ENCODE data around the gene TBCEL.

The TBCEL gene

DNA sequence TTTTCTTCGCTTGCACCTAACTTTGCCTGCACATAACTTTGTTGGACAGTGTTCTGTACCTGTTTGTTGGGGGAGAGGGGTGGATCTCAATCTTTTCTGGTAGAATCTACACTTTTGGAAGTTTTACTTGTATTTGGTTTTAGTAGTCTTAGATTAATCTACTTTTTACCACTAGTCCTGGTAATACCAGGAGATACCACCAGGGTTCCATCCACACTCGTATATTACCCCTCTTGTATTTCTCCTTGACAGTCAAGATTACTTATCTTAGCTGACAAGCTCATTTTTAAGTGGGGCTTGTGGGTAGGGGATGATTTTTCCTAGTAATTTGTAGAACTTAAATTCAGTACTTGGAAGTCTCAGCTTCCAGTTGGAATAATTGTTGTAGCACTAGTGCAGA, 39.8 kb downstream of the TBCEL start:
- DNase-seq (ENCODE audit: low read depth) = no peak

- no peak for DNase-seq (ENCODE audit: low read depth)
Observed at GRCh38 chr11:121066623-121067022, 42.7 kb downstream of the TBCEL start.

- no peak for DNase-seq (ENCODE audit: low read depth)
Observed at GRCh38 chr11:121067026-121067425, 43.1 kb downstream of the TBCEL start.

DNA sequence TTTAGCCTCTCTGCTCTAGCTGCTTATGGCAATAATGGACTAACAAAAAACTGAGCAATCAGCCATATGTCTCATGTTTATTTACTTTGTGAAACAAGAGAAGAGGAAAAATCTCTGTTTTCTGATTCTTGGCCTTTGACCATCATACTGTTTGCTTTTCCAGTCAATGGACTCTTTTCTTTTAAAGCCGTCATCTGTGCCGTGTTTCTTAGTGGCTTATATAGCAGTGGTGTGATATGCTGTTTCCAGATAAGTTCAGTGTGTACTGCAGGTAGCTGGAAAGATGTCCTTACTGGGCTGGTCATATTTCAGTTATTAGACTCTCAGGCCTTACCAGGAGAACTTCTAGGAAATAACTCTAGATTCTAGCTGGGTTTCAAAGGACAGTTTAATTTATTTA, 43.6 kb downstream of the TBCEL start:
- DNase-seq (ENCODE audit: low read depth) = no peak

- DNase-seq (ENCODE audit: low read depth) = no peak
Observed at GRCh38 chr11:121067962-121068647, 44.2 kb downstream of the TBCEL start.

- DNase-seq (ENCODE audit: low read depth) = no peak
Observed at GRCh38 chr11:121068787-121069186, 44.9 kb downstream of the TBCEL start.

GRCh38 chr11:121070951-121071845, 47.3 kb downstream of the TBCEL start:
- no peak for DNase-seq (ENCODE audit: low read depth)

GRCh38 chr11:121071846-121072450, 48.0 kb downstream of the TBCEL start:
- no peak for DNase-seq (ENCODE audit: low read depth)

- DNase-seq (ENCODE audit: low read depth) = no peak
Observed at GRCh38 chr11:121081321-121081720, 57.4 kb downstream of the TBCEL start.

- no peak for DNase-seq (ENCODE audit: low read depth)
Observed at GRCh38 chr11:121082219-121082618, 58.3 kb downstream of the TBCEL start.

DNA sequence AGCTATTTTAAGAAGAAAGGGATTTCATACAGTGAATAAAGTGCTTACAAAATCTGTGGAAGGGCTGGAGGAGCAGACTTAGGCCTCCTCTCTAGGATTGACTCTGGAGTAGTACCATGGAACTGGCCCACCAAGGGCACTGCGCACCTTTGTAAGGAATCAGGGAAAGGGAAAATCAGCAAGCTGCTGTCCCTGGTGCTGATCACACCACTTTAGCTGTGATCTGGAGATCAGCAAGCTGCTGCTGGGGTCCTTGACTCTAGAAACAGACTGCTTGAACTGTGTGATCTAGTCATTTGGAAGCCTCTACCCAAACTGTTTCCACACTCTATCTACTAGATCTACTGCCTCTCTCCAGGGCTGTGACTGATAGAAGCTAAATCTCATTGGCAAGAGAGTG, 58.8 kb downstream of the TBCEL start:
- DNase-seq (ENCODE audit: low read depth) = no peak

DNA sequence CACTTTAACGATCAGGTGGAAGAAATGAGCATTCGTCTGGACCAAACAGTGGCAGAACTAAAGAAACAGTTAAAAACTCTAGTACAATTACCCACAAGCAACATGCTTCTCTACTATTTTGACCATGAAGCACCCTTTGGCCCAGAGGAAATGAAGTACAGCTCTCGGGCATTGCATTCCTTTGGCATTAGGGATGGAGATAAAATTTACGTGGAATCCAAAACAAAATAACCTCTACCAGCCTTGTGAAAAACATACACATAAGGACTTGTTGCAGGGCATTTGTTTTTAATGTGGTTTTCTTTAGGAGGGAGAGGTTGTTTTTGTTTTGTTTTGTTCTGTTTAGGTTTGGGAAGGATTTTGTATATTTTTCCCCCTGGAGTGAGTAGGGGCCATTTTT, 63.0 kb downstream of the TBCEL start:
- no peak for DNase-seq (ENCODE audit: low read depth)

GRCh38 chr11:121089566-121089965, 65.7 kb downstream of the TBCEL start:
- no peak for DNase-seq (ENCODE audit: low read depth)

GRCh38 chr11:121090145-121090721, 66.3 kb downstream of the TBCEL start:
- DNase-seq (ENCODE audit: low read depth) = no peak

GRCh38 chr11:121091492-121092152, 67.7 kb downstream of the TBCEL start:
- no peak for DNase-seq (ENCODE audit: low read depth)

GRCh38 chr11:121095561-121095960, 71.7 kb downstream of the TBCEL start:
- no peak for DNase-seq (ENCODE audit: low read depth)

DNA sequence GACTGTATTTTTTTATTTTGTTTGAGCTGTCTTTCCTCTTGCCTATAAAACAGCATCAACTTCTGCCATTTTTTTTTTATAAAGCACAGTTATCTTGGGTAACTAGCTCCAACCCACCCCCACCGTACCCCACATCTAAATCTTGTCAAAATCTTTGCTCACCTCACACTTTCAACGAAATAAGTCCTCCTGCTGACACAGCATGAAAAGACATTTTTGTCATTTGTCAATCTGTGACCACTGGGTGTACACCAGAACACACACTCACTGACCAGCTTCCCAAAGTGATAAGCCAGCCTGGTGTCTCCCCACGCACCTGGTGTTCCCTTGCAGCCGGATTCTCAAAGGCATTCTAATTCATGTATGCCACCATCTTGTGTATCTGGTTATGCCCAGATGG, 75.5 kb downstream of the TBCEL start:
- DNase-seq (ENCODE audit: low read depth) = no peak

GRCh38 chr11:121099885-121100284, 76.0 kb downstream of the TBCEL start:
- no peak for DNase-seq (ENCODE audit: low read depth)

DNA sequence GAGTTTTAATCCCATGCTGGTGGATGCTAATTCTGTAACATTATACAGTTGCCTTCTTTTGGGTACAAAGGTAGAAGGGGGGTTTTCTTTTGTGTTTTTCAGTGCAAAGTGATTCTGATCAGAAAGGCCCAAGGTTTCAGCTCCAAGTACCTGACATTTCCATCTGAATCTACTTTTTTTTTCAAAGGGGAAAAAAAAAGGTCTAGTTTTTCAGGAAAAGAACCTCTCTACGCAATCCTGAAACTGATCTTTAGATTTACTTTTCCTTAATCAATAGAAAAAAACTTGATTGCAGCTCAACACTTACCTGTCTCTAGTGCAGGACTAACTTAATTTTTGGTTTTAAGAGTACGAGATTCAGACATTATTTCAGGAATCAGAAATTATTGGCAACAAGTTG, 77.0 kb downstream of the TBCEL start, which contains the start of gene TECTA:
TSS of gene TECTA (plus strand) at position 301 of the 400 bp plus-strand sequence. CDS start 1,423 bp downstream, outside the sequence.
- DNase-seq (ENCODE audit: low read depth) = no peak

GRCh38 chr11:121104312-121104762, 80.4 kb downstream of the TBCEL start:
- DNase-seq (ENCODE audit: low read depth) = no peak

GRCh38 chr11:121105063-121105480, 81.2 kb downstream of the TBCEL start:
- DNase-seq (ENCODE audit: low read depth) = no peak

All from activated T-cell treated with anti-CD3 and anti-CD28 coated beads for 24 hours (primary cell).